Smooth muscle cell (in vitro differentiated cells): Measurements from ENCODE around the gene RBM19. TPM values are rescaled to one million over a fixed set of nuclear protein-coding genes. Genes with fewer than 3 reads are reported as not detected.
A peak's percentile ranks its signal among the peaks of the same experiment; 100 is the strongest.

Experiments
- DNase-seq: peaks from one replicate; lab custom pipeline; 2025; ENCODE audit not compliant: unreplicated experiment; lab: John Stamatoyannopoulos, UW
- H2AFZ ChIP-seq: fragments of 200-600 bp; sonication (generic); 2 replicates; pipeline ENCODE4 v1.6.0; 2016; ENCODE audit warnings: antibody characterized with exemption, low read depth, mild to moderate bottlenecking
- H3F3A ChIP-seq: fragments of 200-600 bp; sonication (generic); 2 replicates; pipeline ENCODE4 v1.6.0; 2017; ENCODE audit warnings: antibody characterized with exemption, low read depth
- H3K27ac ChIP-seq: fragments of 200-600 bp; sonication (generic); 2 replicates; pipeline ENCODE4 v1.5.1; 2016; ENCODE audit warnings: low read depth, mild to moderate bottlenecking
- H3K27me3 ChIP-seq: fragments of 200-600 bp; sonication (generic); 2 replicates; pipeline ENCODE4 v1.6.1; 2016; ENCODE audit warnings: low read depth, mild to moderate bottlenecking
- H3K36me3 ChIP-seq: fragments of 200-600 bp; sonication (generic); 2 replicates; pipeline ENCODE4 v1.5.1; 2016; ENCODE audit warnings: low read depth
- H3K4me1 ChIP-seq: fragments of 200-600 bp; sonication (generic); 2 replicates; pipeline ENCODE4 v1.5.1; 2016; ENCODE audit warnings: low read depth
- H3K4me2 ChIP-seq: fragments of 200-600 bp; sonication (generic); 2 replicates; pipeline ENCODE4 v1.6.0; 2016; ENCODE audit warnings: mild to moderate bottlenecking
- H3K4me3 ChIP-seq: fragments of 200-600 bp; sonication (generic); 2 replicates; pipeline ENCODE4 v1.5.1; 2016; ENCODE audit warnings: mild to moderate bottlenecking
- H3K79me2 ChIP-seq: fragments of 200-600 bp; sonication (generic); 2 replicates; pipeline ENCODE4 v1.6.0; 2016; ENCODE audit warnings: low read depth, mild to moderate bottlenecking
- H3K9ac ChIP-seq: fragments of 200-600 bp; sonication (generic); 2 replicates; pipeline ENCODE4 v1.6.0; 2016; ENCODE audit warnings: low read depth
- H3K9me3 ChIP-seq: fragments of 200-600 bp; sonication (generic); replicated peaks from 2 replicates; pipeline ENCODE4 v1.5.1; 2016; ENCODE audit warnings: low read depth
- H4K20me1 ChIP-seq: fragments of 200-600 bp; sonication (generic); 2 replicates; pipeline ENCODE4 v1.6.0; 2016; ENCODE audit warnings: low read depth
- CTCF ChIP-seq: fragments of 200-600 bp; sonication (generic); IDR thresholded peaks from 2 replicates; pipeline ENCODE4 v1.5.1; 2017; ENCODE audit warnings: borderline replicate concordance, mild to moderate bottlenecking, antibody characterized with exemption; ENCODE audit not compliant: insufficient read depth, poor library complexity, severe bottlenecking
- WGBS: methylation state at CpG from one replicate; pipeline ENCODE4 v1.1.7; 2016; ENCODE audit warnings: low lambda C conversion rate; 5-methylcytosine and 5-hydroxymethylcytosine counted together
- polyA plus RNA-seq: library from polyadenylated mRNA; unstranded; fragments of >200 nt; fragmentation: Nextera tagmentation; extraction: Ambion mirVana; gene quantifications from 2 replicates; pipeline ENCODE4 v1.2.1, GENCODE V29; 2016
- total RNA-seq: library from RNA; depleted of rRNA; stranded (reverse); fragments of >200 nt; gene quantifications from 2 replicates; pipeline ENCODE4 v1.2.3, GENCODE V29; 2014

RBM19 gene
- total and polyA plus RNA-seq, 2 experiments from 2014 or later, result 12.8 to 15.9 TPM

GRCh38 chr12:113983265-113983664 is 17.1 kb upstream of the RBM19 start:
- Histone ChIP-seq H3K4me3 (no peak overlapping the region), H3F3A (no peaks in the 10 kb centered on the region), H3K9ac (no peak overlapping the region), H4K20me1 (no peaks in the 10 kb centered on the region), H3K79me2 (no peaks in the 10 kb centered on the region), H3K27ac (no peak overlapping the region), H3K9me3 (no peaks in the 10 kb centered on the region), H3K4me1 (no peaks in the 10 kb centered on the region), H3K36me3 (no peaks in the 10 kb centered on the region), H3K4me2 (no peak overlapping the region), H3K27me3 (peaks cover 50% of the 10 kb centered on the region), H2AFZ (no peak overlapping the region)
- no peak for DNase-seq
- 43% methylated on average over 2 of the region's 2 CpGs for WGBS
- no peak for TF ChIP-seq CTCF

- Histone ChIP-seq H2AFZ (no peak overlapping the region), H3K4me3 (no peak overlapping the region), H3K4me1 (no peaks in the 10 kb centered on the region), H3K36me3 (no peaks in the 10 kb centered on the region), H3K27ac (no peak overlapping the region), H3K9ac (no peak overlapping the region), H4K20me1 (no peaks in the 10 kb centered on the region), H3K9me3 (no peaks in the 10 kb centered on the region), H3K27me3 (peaks cover 51% of the 10 kb centered on the region), H3K79me2 (no peaks in the 10 kb centered on the region), H3K4me2 (no peak overlapping the region), H3F3A (no peaks in the 10 kb centered on the region)
- WGBS, result 90% methylated on average over 3 of the region's 3 CpGs
- no peak for TF ChIP-seq CTCF
- DNase-seq, result no peak
Measured at GRCh38 chr12:113981876-113982275, 15.8 kb upstream of the RBM19 start.

- WGBS, result 22% methylated on average over 12 of the region's 12 CpGs
- peak; percentile 96 for TF ChIP-seq CTCF
- no peaks in the 10 kb centered on the region for H4K20me1 ChIP-seq
- no peaks in the 10 kb centered on the region for H3K36me3 ChIP-seq
- no peak overlapping the region for H3K27ac ChIP-seq
- DNase-seq, result peak; percentile 0
- H3F3A ChIP-seq, result no peaks in the 10 kb centered on the region
- no peak overlapping the region for H3K4me3 ChIP-seq
- peaks cover 48% of the 10 kb centered on the region for H3K27me3 ChIP-seq
- H3K79me2 ChIP-seq, result no peaks in the 10 kb centered on the region
- H3K9me3 ChIP-seq, result no peaks in the 10 kb centered on the region
- H3K4me2 ChIP-seq, result no peak overlapping the region
- H3K9ac ChIP-seq, result no peak overlapping the region
- no peak overlapping the region for H2AFZ ChIP-seq
- no peaks in the 10 kb centered on the region for H3K4me1 ChIP-seq
Measured at GRCh38 chr12:113980537-113981337, 14.6 kb upstream of the RBM19 start.

GRCh38 chr12:113980054-113980453 is 13.9 kb upstream of the RBM19 start:
- no peak for DNase-seq
- Histone ChIP-seq H3K9me3 (no peaks in the 10 kb centered on the region), H3K27ac (no peak overlapping the region), H3K79me2 (no peaks in the 10 kb centered on the region), H3K9ac (no peak overlapping the region), H4K20me1 (no peaks in the 10 kb centered on the region), H3K4me2 (no peak overlapping the region), H3K36me3 (no peaks in the 10 kb centered on the region), H3K27me3 (peaks cover 48% of the 10 kb centered on the region), H3K4me1 (no peaks in the 10 kb centered on the region), H2AFZ (no peak overlapping the region), H3F3A (no peaks in the 10 kb centered on the region), H3K4me3 (no peak overlapping the region)
- 72% methylated on average over 2 of the region's 2 CpGs for WGBS
- no peak for TF ChIP-seq CTCF
